Measurements from ENCODE around the gene TAOK1.

TAOK1 gene

DNA sequence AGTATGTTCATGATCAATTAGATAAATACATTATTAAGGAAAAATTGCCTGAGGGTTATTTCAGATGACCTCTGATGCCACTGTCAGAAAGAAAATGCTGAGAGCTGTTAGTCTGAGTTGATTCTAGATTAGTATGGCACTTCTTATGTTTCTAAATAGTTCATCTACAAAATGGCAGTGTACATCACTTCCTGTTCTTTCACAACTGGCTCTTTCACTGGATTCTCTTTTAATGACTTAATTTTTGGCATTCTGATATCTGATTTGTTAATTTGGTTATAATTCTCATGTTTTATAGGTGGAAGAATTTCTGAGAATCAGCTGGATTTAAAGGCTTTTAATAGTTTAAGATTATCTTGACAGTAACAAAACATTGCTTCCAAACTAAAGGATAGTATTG, 3.3 kb downstream of the TAOK1 start:
- Histone ChIP-seq H3K4me1 (ENCODE audit: insufficient read depth, low read length) (no peaks in the 10 kb centered on the region), H3K9me3 (ENCODE audit: control insufficient read depth, insufficient read depth, low read length) (no peaks in the 10 kb centered on the region), H3K36me3 (ENCODE audit: insufficient read depth, low read length) (no peaks in the 10 kb centered on the region; the same call in 1 of the 2 replicates), H3K9ac (ENCODE audit: low read depth, low read length) (no peak overlapping the region)

DNA sequence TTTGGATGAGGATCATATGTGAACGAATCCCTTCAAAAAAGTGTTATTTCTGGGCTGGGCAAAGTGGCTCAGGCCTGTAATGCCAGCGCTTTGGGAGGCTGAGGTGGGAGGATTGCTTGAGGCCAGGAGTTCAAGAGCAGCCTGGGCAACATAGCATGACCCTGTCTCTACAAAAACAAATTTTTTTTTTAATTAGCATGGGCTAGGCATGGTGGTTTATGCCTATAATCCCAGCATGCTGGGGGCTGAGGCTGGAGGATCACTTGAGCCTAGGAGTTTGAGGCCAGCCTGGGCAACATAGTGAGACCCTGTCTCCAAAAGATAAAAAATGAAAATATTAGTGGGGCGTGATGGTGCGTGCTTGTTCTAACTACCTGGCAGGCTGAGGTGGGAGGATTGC, 4.6 kb downstream of the TAOK1 start:
- no peaks in the 10 kb centered on the region for H3K9me3 ChIP-seq (ENCODE audit: control insufficient read depth, insufficient read depth, low read length)
- H3K36me3 ChIP-seq (ENCODE audit: insufficient read depth, low read length), result no peaks in the 10 kb centered on the region; the same call in 1 of the 2 replicates
- no peak overlapping the region for H3K9ac ChIP-seq (ENCODE audit: low read depth, low read length)
- no peaks in the 10 kb centered on the region for H3K4me1 ChIP-seq (ENCODE audit: insufficient read depth, low read length)

DNA sequence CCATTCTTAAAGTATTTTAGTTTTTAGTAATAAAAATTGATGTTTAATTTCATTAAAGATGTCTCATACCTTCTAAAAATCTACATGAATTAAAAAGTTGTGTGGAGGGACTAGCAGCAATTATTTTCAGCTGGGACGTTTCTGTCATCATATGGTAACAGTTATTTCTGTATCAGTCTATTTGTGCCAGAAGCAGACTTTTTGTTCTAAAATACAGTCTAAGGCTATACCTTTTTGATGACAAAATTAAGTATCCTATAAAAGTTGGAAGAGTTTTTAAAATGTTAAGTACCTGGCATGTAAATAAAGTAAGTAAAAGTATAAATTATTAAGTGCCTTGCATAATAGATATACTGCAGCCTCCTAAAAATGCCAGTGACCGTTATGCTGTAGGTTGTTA, 5.9 kb downstream of the TAOK1 start:
- Histone ChIP-seq H3K36me3 (ENCODE audit: insufficient read depth, low read length) (no peaks in the 10 kb centered on the region; the same call in 1 of the 2 replicates), H3K4me1 (ENCODE audit: insufficient read depth, low read length) (no peaks in the 10 kb centered on the region), H3K9me3 (ENCODE audit: control insufficient read depth, insufficient read depth, low read length) (no peaks in the 10 kb centered on the region), H3K9ac (ENCODE audit: low read depth, low read length) (no peak overlapping the region)

DNA sequence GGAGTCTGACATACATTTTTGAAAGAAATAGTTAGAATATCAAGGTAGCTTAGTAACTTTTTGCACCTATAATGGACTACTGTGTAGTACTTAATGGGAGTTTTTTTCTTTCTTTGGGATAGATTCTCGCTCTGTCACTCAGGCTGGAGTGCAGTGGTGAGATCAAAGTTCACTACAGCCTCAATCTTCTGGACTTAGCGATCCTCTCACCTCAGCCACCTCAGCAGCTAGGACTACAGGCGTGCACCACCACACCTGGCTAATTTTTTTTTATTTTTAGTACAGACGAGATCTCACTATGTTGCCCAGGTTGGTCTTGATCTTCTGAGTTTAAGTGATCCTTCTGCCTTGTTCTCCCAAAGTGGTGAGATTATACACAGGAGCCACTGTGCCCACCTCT, 9.5 kb downstream of the TAOK1 start:
- Histone ChIP-seq H3K36me3 (ENCODE audit: insufficient read depth, low read length) (no peaks in the 10 kb centered on the region), H3K4me1 (ENCODE audit: insufficient read depth, low read length) (no peaks in the 10 kb centered on the region), H3K9ac (ENCODE audit: low read depth, low read length) (no peak overlapping the region), H3K9me3 (ENCODE audit: control insufficient read depth, insufficient read depth, low read length) (no peaks in the 10 kb centered on the region)

DNA sequence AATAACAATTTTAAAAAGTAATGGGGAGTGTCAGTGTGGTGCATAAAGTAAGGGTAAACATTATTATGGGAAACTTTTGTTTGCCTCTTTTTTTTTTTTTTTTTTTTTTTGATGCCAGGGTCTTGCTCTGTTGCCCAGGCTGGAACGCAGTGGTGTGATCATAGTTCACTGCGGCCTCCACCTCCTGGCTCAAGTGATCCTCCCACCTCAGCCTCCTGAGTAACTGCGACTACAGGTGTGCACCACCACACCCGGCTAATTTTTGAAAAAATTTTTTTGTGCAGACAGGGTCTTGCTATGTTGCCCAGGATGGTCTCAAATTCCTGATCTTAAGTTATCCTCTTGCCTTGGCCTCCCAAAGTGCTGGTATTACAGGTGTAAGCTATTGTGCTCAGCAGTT, 10.7 kb downstream of the TAOK1 start:
- Histone ChIP-seq H3K36me3 (ENCODE audit: insufficient read depth, low read length) (no peaks in the 10 kb centered on the region), H3K4me1 (ENCODE audit: insufficient read depth, low read length) (no peaks in the 10 kb centered on the region)

DNA sequence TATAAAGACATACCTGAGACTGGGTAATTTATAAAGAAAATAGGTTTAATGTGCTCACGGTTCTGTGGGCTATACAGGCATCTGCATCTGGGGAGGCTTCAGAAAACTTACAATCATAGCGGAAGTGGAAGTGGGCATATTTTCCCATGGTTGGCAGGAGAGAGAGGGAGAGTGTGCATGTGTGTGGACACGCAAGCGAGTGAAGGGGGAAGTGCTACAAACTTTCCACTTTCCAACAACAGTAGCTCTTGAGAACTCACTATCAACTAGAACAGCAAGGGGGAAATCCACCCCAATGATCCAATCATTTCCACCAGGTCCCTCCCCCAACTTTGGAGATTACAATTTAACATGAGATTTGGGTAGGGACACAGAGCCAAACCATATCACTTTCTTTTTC, 11.1 kb downstream of the TAOK1 start:
- Histone ChIP-seq H3K9me3 (ENCODE audit: control insufficient read depth, insufficient read depth, low read length) (no peaks in the 10 kb centered on the region), H3K4me1 (ENCODE audit: insufficient read depth, low read length) (no peaks in the 10 kb centered on the region), H3K36me3 (ENCODE audit: insufficient read depth, low read length) (no peaks in the 10 kb centered on the region), H3K9ac (ENCODE audit: low read depth, low read length) (no peak overlapping the region)

More for the DNA sequence above, 10.7 kb downstream of the TAOK1 start:
- H3K9ac ChIP-seq (ENCODE audit: low read depth, low read length), result no peak overlapping the region
- no peaks in the 10 kb centered on the region for H3K9me3 ChIP-seq (ENCODE audit: control insufficient read depth, insufficient read depth, low read length)

DNA sequence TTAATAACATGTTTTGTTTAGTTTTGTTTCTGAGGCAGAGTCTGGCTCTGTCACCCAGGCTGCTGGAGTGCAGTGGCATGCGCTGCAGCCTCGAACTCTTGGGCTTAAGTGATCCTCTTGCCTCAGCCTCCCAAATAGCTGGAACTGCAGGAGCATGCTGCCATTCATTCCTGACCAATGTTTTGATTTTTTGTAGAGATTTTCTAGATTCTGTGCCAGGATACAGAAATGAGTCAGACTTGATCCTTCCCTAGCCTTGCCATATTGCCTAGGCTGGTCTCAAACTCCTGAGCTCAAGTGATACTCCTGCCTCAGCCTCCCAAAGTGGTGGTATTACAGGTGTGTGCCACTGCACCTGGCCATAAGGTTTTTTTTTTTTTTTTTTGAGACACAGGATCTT, 17.7 kb downstream of the TAOK1 start:
- H3K9ac ChIP-seq (ENCODE audit: low read depth, low read length), result no peak overlapping the region
- H3K9me3 ChIP-seq (ENCODE audit: control insufficient read depth, insufficient read depth, low read length), result no peaks in the 10 kb centered on the region
- H3K36me3 ChIP-seq (ENCODE audit: insufficient read depth, low read length), result no peaks in the 10 kb centered on the region; the same call in none of the 2 replicates
- no peaks in the 10 kb centered on the region for H3K4me1 ChIP-seq (ENCODE audit: insufficient read depth, low read length)

DNA sequence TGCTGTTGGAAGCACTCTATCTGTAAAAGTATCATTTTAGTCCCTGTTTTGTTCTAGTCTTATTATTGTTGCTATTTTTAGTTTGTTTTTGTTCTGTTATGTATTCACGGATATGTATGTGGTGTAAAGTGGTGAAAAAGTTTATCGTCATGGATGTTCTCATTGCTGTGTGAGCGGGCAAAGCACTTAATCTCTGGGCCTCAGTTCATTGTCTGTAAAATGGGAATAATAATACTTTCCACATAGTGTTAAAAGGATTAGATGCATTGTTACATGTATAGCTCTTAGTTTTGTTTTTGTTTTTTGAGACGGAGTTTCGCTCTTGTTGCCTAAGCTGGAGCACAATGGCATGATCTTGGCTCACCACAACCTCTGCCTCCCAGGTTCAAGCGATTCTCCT, 19.8 kb downstream of the TAOK1 start:
- no peaks in the 10 kb centered on the region for H3K9me3 ChIP-seq (ENCODE audit: control insufficient read depth, insufficient read depth, low read length)
- H3K36me3 ChIP-seq (ENCODE audit: insufficient read depth, low read length), result no peaks in the 10 kb centered on the region; the same call in none of the 2 replicates
- H3K9ac ChIP-seq (ENCODE audit: low read depth, low read length), result no peak overlapping the region
- H3K4me1 ChIP-seq (ENCODE audit: insufficient read depth, low read length), result no peaks in the 10 kb centered on the region

DNA sequence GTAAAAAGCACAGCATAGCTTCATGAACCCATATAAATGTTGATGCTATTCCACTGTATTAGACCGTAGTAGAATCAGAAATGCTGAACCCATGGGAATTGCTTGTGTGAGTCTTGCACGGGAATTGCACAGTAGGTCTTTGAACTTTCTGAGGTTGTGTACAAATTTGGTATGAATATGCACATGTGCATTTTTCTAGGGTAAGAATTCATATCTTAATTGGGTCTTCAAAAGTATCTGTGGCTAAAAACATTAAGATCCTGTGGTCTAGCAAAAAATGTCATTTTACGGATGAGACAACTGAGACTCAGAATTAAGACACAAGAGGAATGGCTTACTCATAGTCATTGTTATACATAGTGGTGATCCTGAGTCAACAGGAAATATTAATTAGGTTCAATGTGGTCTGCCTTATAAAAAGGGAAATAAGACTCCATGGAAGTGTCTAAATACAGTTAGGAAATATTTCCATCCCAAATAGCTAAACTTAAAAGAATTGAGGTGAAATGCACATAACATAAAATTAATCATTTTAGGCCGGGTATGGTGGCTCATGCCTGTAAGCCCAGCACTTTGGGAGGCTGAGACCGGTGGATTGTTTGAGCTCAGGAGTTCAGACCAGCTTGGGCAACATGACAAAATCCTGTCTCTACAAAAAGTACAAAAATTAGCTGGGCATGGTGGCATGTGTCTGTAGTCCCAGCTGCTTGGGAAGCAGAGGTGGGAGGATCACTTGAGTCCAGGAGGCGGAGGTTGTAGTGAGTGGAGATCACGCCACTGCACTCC, 22.8 kb downstream of the TAOK1 start:
- Histone ChIP-seq H3K4me1 (ENCODE audit: insufficient read depth, low read length) (no peaks in the 10 kb centered on the region), H3K9ac (ENCODE audit: low read depth, low read length) (no peak overlapping the region), H3K9me3 (ENCODE audit: control insufficient read depth, insufficient read depth, low read length) (no peaks in the 10 kb centered on the region), H3K36me3 (ENCODE audit: insufficient read depth, low read length) (no peaks in the 10 kb centered on the region)

DNA sequence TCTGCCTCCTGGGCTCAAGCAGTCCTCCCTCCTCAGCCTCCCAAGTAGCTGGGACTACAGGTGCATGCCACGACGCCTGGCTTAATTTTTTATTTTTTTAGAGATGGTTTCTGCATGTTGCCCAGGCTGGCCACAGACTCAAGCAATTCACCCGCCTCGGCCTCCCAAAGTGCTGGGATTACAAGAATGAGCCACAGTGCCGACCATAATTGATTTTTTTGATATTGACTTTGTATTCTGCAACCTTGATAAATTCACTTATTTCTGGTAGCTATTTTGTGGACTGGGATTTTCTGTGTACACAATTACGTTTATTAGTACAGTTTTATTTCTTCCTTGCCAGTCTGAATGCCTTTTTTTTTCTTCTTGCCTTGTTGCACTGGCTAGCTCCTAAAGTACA, 30.0 kb downstream of the TAOK1 start:
- no peaks in the 10 kb centered on the region for H3K36me3 ChIP-seq (ENCODE audit: insufficient read depth, low read length)
- no peak overlapping the region for H3K9ac ChIP-seq (ENCODE audit: low read depth, low read length)
- no peaks in the 10 kb centered on the region for H3K9me3 ChIP-seq (ENCODE audit: control insufficient read depth, insufficient read depth, low read length)
- H3K4me1 ChIP-seq (ENCODE audit: insufficient read depth, low read length), result no peaks in the 10 kb centered on the region

DNA sequence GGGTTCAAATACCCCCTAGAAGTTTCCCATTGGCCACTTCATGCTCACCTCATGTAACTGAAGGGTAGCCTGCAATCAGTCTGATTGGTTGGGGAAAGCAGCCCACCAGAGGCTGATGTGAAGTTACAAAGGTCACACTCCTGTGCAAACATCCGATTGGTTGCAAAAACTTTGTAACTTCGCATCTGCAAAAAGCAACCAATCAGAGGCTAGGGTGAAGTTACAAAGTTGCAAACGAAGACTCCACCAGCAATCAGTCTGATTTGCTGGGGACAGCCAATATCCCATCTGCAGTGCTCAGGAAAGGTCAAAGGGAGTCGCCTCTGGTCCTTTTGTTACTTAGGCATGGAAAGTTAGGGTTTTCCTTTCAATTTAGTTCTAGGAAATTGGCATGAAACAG, 40.1 kb downstream of the TAOK1 start:
- no peak overlapping the region for H3K9ac ChIP-seq (ENCODE audit: low read depth, low read length)
- H3K36me3 ChIP-seq (ENCODE audit: insufficient read depth, low read length), result no peaks in the 10 kb centered on the region
- H3K9me3 ChIP-seq (ENCODE audit: control insufficient read depth, insufficient read depth, low read length), result no peaks in the 10 kb centered on the region
- H3K4me1 ChIP-seq (ENCODE audit: insufficient read depth, low read length), result peaks cover 7% of the 10 kb centered on the region; the same call in 1 of the 2 replicates

DNA sequence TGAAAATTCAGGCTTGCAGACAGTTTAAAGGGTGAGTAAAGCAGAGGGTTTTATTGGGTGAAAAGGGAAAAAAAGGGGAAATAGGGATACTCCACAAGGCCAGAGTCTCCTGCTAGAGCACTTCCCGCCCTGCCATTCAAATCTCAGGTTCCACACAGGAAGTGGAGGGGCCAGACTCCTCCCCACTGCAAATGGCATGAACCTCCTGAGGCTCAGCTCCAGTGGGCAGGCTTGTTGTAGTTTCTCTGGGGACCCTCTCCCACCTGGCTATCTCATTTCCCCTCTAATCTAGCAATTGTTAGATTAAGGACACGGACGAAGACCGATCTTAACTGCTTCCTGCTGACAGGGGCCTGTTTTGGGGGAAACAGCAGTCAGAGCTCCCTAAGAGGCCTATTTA, 43.4 kb downstream of the TAOK1 start:
- H3K4me1 ChIP-seq (ENCODE audit: insufficient read depth, low read length), result peaks cover 7% of the 10 kb centered on the region; the same call in 1 of the 2 replicates
- H3K36me3 ChIP-seq (ENCODE audit: insufficient read depth, low read length), result no peaks in the 10 kb centered on the region
- H3K9ac ChIP-seq (ENCODE audit: low read depth, low read length), result no peak overlapping the region
- H3K9me3 ChIP-seq (ENCODE audit: control insufficient read depth, insufficient read depth, low read length), result no peaks in the 10 kb centered on the region

DNA sequence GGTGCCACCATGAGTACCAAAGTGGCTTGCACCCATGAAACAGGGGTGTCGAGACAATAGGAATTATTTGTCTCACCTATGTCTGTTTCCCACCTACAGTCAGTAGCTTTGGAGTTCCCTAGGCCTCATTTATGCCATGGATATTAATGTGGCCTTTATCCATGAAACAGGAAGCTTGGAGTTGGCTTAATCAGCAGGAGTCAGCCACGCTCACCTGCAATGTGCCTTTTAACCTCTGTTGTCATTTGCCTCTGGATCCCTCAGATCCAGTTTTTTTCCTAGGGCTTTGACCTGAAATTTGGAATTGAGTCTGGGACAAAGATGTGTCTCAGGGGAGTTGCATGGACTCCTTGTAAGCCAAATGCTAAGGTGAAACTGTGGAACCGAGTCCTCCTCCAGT, 44.4 kb downstream of the TAOK1 start:
- H3K9me3 ChIP-seq (ENCODE audit: control insufficient read depth, insufficient read depth, low read length), result no peaks in the 10 kb centered on the region
- no peak overlapping the region for H3K9ac ChIP-seq (ENCODE audit: low read depth, low read length)

DNA sequence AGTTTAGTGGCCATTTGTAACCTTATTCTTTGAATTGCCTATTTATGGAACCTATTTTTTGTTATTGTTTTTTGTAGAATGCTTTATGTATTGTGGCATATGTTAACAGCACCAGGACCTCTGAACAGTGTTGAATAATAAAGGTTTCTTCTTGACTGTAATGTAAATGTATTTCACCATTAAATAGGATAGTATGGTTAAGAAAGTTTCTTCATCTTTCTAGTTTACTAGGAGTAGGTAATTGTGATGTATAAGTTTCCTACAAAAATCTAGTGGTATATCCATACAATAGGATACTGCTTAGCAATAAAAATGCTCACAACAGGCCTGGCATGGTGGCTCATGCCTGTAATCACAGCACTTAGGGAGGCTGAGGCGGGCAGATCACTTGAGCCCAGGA, 52.3 kb downstream of the TAOK1 start:
- Histone ChIP-seq H3K36me3 (ENCODE audit: insufficient read depth, low read length) (no peaks in the 10 kb centered on the region), H3K9ac (ENCODE audit: low read depth, low read length) (no peak overlapping the region), H3K9me3 (ENCODE audit: control insufficient read depth, insufficient read depth, low read length) (no peaks in the 10 kb centered on the region), H3K4me1 (ENCODE audit: insufficient read depth, low read length) (0 out of 2 replicates have a peak, but pooled peaks cover 5% of the 10 kb centered on the region)

More for the DNA sequence above, 44.4 kb downstream of the TAOK1 start:
- Histone ChIP-seq H3K36me3 (ENCODE audit: insufficient read depth, low read length) (no peaks in the 10 kb centered on the region), H3K4me1 (ENCODE audit: insufficient read depth, low read length) (peaks cover 7% of the 10 kb centered on the region; the same call in 1 of the 2 replicates)

DNA sequence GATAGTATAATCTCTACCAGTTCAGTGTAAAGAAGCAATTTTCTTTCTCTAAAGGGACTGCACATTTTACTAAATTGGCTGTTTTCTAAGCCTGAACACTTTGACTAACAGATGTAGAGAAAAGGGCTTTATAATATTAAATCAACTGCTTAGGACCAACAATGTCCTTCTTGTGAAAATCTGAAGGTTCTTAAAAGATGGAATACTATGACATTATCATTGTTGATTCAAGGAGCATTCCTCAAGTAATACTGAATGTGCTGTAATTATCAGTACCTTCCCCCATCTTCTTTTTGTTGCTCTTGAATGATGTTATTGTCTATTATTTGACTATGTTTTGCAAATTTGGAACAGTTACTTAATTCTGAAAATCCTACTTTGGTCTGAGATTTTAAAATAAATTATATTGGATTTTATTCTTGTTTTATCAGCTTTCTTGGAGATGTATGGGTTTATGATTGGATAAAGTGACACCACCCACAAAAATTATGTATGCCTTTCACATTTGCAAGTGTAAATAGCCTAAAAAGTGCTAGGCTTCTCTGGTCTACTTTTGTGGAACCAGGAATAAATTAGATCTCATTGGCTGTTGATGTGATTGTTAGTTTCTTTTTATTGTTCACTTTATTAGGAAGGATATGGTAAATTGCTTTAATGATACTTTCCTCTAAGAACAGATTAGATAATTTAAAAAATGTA, 53.0 kb downstream of the TAOK1 start:
- Histone ChIP-seq H3K9me3 (ENCODE audit: control insufficient read depth, insufficient read depth, low read length) (no peaks in the 10 kb centered on the region), H3K36me3 (ENCODE audit: insufficient read depth, low read length) (no peaks in the 10 kb centered on the region), H3K9ac (ENCODE audit: low read depth, low read length) (no peak overlapping the region), H3K4me1 (ENCODE audit: insufficient read depth, low read length) (0 out of 2 replicates have a peak, but pooled peaks cover 5% of the 10 kb centered on the region)

All from ES-I3 (cell line).